Loucy (cell line): ENCODE results near the gene NOX4.

Source experiments
- CTCF ChIP-seq: fragments of 200-600 bp; sonication (generic); conservative IDR thresholded peaks from 2 replicates; pipeline ENCODE4 v1.5.1; 2014; ENCODE audit warnings: mild to moderate bottlenecking, antibody characterized with exemption, low read length
- EZH2phosphoT487 ChIP-seq: fragments of 200-600 bp; IDR thresholded peaks from 2 replicates; pipeline ENCODE4 v1.6.1; 2018; ENCODE audit warnings: antibody characterized with exemption, mild to moderate bottlenecking, moderate library complexity, borderline replicate concordance

GRCh38 chr11:89436071-89436470 is 55.1 kb downstream of the NOX4 start:
- TF ChIP-seq CTCF (no peak), EZH2phosphoT487 (no peak)
